Liver (tissue), 9 donors: Measurements from ENCODE around the gene CLEC1A. TPM values are rescaled to one million over a fixed set of nuclear protein-coding genes. Genes with fewer than 3 reads are reported as not detected.
A peak's percentile ranks its signal among the peaks of the same experiment; 100 is the strongest.

Source experiments
- DNase-seq: peaks from one replicate; pipeline ENCODE4 v3.0.0-alpha.2; 2017; ENCODE audit warnings: low spot score
- H3K27ac ChIP-seq, 2 donors: one replicate each; pipeline ENCODE4 v1.7.0; 2013; ENCODE audit warnings: inconsistent platforms in 2 of 2, low read length in 2 of 2, control low read depth in 1 of 2, low read depth in 1 of 2, mild to moderate bottlenecking in 1 of 2
- H3K27me3 ChIP-seq, 4 donors: one replicate each; pipeline versions ENCODE4 v1.6.1 to v1.7.0; 2013; ENCODE audit warnings: low read length in 3 of 4, inconsistent platforms in 1 of 4, mild to moderate bottlenecking in 1 of 4, moderate library complexity in 1 of 4; ENCODE audit not compliant: control insufficient read depth in 4 of 4, insufficient read depth in 4 of 4
- H3K36me3 ChIP-seq, 4 donors: one replicate each; pipeline versions ENCODE4 v1.6.1 to v1.7.0; 2013; ENCODE audit warnings: low read length in 3 of 4, mild to moderate bottlenecking in 3 of 4, low read depth in 1 of 4, moderate library complexity in 1 of 4; ENCODE audit not compliant: control insufficient read depth in 4 of 4, insufficient read depth in 3 of 4
- H3K4me1 ChIP-seq, 4 donors: one replicate each; pipeline versions ENCODE4 v1.6.1 to v1.7.0; 2013; ENCODE audit warnings: low read length in 3 of 4, mild to moderate bottlenecking in 3 of 4, moderate library complexity in 1 of 4; ENCODE audit not compliant: control insufficient read depth in 4 of 4, insufficient read depth in 4 of 4
- H3K4me3 ChIP-seq, 3 donors: one replicate each; pipeline versions ENCODE4 v1.6.1 to v1.7.0; 2013; ENCODE audit warnings: low read length in 3 of 3, control low read depth in 1 of 3, low read depth in 1 of 3, mild to moderate bottlenecking in 1 of 3
- H3K9ac ChIP-seq, 2 donors: one replicate each; pipeline ENCODE4 v1.7.0; 2013; ENCODE audit warnings: low read length in 2 of 2, mild to moderate bottlenecking in 2 of 2, moderate library complexity in 2 of 2, control low read depth in 1 of 2, low read depth in 1 of 2
- H3K9me3 ChIP-seq, 4 donors: one replicate each; pipeline versions ENCODE4 v1.6.1 to v1.7.0; 2013; ENCODE audit warnings: low read length in 3 of 4; ENCODE audit not compliant: control insufficient read depth in 4 of 4
- ATF3 ChIP-seq: IDR thresholded peaks from 2 replicates; pipeline ENCODE4 v1.6.1; 2016; ENCODE audit warnings: antibody characterized with exemption
- CTCF ChIP-seq: fragments of 150-350 bp; IDR thresholded peaks from 2 replicates; pipeline ENCODE4 v1.5.1; 2017; ENCODE audit warnings: improper control_type of control experiment, low read depth, low read length; ENCODE audit not compliant: missing input control
- EGR1 ChIP-seq, 2 donors: IDR thresholded peaks; 2 replicates each; pipeline ENCODE4 v1.6.1; 2016 to 2018; ENCODE audit warnings: antibody characterized with exemption in 2 of 2, low read depth in 2 of 2
- FOXA1 ChIP-seq: IDR thresholded peaks from 2 replicates; pipeline ENCODE4 v1.6.1; 2016; ENCODE audit warnings: antibody characterized with exemption
- FOXA2 ChIP-seq: IDR thresholded peaks from 2 replicates; pipeline ENCODE4 v1.6.1; 2016; ENCODE audit warnings: antibody characterized with exemption
- GABPA ChIP-seq, 2 donors: IDR thresholded peaks in 1 of 2; conservative IDR thresholded peaks in 1 of 2; 2 replicates each; pipeline ENCODE4 v1.6.1; 2016; ENCODE audit warnings: antibody characterized with exemption in 2 of 2, mild to moderate bottlenecking in 1 of 2, moderate library complexity in 1 of 2
- HNF4G ChIP-seq: IDR thresholded peaks from 2 replicates; pipeline ENCODE4 v1.6.1; 2016; ENCODE audit warnings: antibody characterized with exemption
- JUND ChIP-seq, 2 donors: IDR thresholded peaks; 2 replicates each; pipeline ENCODE4 v1.6.1; 2016; ENCODE audit warnings: antibody characterized with exemption in 2 of 2
- NR2F2 ChIP-seq: IDR thresholded peaks from 2 replicates; pipeline ENCODE4 v1.6.1; 2016; ENCODE audit warnings: antibody characterized with exemption
- RAD21 ChIP-seq, 2 donors: IDR thresholded peaks; 2 replicates each; pipeline ENCODE4 v1.6.1; 2016; ENCODE audit warnings: antibody characterized with exemption in 2 of 2, mild to moderate bottlenecking in 2 of 2
- RXRA ChIP-seq, 2 donors: IDR thresholded peaks; 2 replicates each; pipeline ENCODE4 v1.6.1; 2017 to 2018; ENCODE audit warnings: antibody characterized with exemption in 2 of 2, mild to moderate bottlenecking in 1 of 2
- TAF1 ChIP-seq: conservative IDR thresholded peaks from 2 replicates; pipeline ENCODE4 v1.6.1; 2016; ENCODE audit warnings: antibody characterized with exemption, mild to moderate bottlenecking
- YY1 ChIP-seq: IDR thresholded peaks from 2 replicates; pipeline ENCODE4 v1.6.1; 2016; ENCODE audit warnings: antibody characterized with exemption, mild to moderate bottlenecking
- ZBTB33 ChIP-seq: IDR thresholded peaks from 2 replicates; pipeline ENCODE4 v1.6.1; 2016; ENCODE audit warnings: antibody characterized with exemption
- WGBS: extraction: QIAGEN DNeasy Blood & Tissue Kit; methylation state at CpG from one replicate; pipeline ENCODE4 v1.1.7; 2013; 5-methylcytosine and 5-hydroxymethylcytosine counted together
- polyA plus RNA-seq, 2 donors: library from polyadenylated mRNA; stranded (reverse) in 1 of 2; unstranded in 1 of 2; fragments of 200-250 nt in 1 of 2; fragments of >200 nt in 1 of 2; fragmentation: Nextera tagmentation in 1 of 2; extraction: Ambion mirVana in 1 of 2; gene quantifications; one replicate each; pipeline versions ENCODE4 v1.2.1 to v1.2.3, GENCODE V29; 2013 to 2015
- total RNA-seq, 2 donors: library from RNA; depleted of rRNA; stranded (reverse); fragments of >200 nt; gene quantifications; one replicate each; pipeline ENCODE4 v1.2.3, GENCODE V29; 2014
- donor health status: healthy.
- donor health status: healthy.
- donor health status: healthy.
- donor health status: healthy.
- donor health status: healthy.

The CLEC1A gene
- total RNA-seq (1 to 10 TPM in 1 of 2 donors, under 1 TPM in 1; 0.09 to 2.1 TPM), polyA plus RNA-seq (1 to 10 TPM; 1.1 to 1.2 TPM)

- H3K9ac ChIP-seq = no peak within 1 kb of the TSS
- TF ChIP-seq YY1 (no peak), TAF1 (peak; percentile 80)
- WGBS = 75% methylated on average over 10 of the region's 10 CpGs
These were observed at the start of gene CLEC1A for GRCh38 chr12:10098791-10099190. Gene CLEC1A (minus strand): TSS chr12:10098985. CDS start chr12:10098922, 63 bp downstream.

GRCh38 chr12:10147714-10148403 lies 49.1 kb upstream of the CLEC1A start:
- Histone ChIP-seq H3K9me3 (peaks cover 0 to 3% (median 0%) of the 10 kb centered on the region in 4 donors), H3K36me3 (no peaks in the 10 kb centered on the region), H3K4me1 (peaks cover 0 to under 1% (median 0%) of the 10 kb centered on the region in 4 donors), H3K9ac (no peak overlapping the region), H3K27me3 (no peaks in the 10 kb centered on the region), H3K27ac (no peak overlapping the region), H3K4me3 (no peak overlapping the region)
- WGBS = 92% methylated on average over 5 of the region's 5 CpGs
- DNase-seq = no peak
- no peak for TF ChIP-seq GABPA (IDR thresholded peaks at IDR 0.05 in 1 of 2, conservative IDR thresholded peaks at IDR 0.05 in 1 of 2)
- no peak for TF ChIP-seq ZBTB33
- no peak for TF ChIP-seq HNF4G
- no peak for TF ChIP-seq JUND (IDR thresholded peaks at IDR 0.05)
- TF ChIP-seq YY1 = no peak
- no peak for TF ChIP-seq ATF3
- no peak for TF ChIP-seq FOXA2
- TF ChIP-seq NR2F2 = no peak
- no peak for TF ChIP-seq FOXA1
- no peak for TF ChIP-seq EGR1 (IDR thresholded peaks at IDR 0.05; ENCODE audit: low read depth in 2 of 2)

More at GRCh38 chr12:10098791-10099190, at the start of gene CLEC1A:
- DNase-seq = no peak
- no peaks in the 10 kb centered on the region for H3K9me3 ChIP-seq
- no peak within 1 kb of the TSS for H3K4me3 ChIP-seq
- H3K27me3 ChIP-seq = no peaks in the 10 kb centered on the region
- H3K36me3 ChIP-seq = no peaks in the 10 kb centered on the region
- H3K4me1 ChIP-seq = no peaks in the 10 kb centered on the region
- H3K27ac ChIP-seq = peak within 1 kb of the TSS; percentile 20 to 44

GRCh38 chr12:10142976-10143589 lies 44.3 kb upstream of the CLEC1A start:
- no peaks in the 10 kb centered on the region for H3K27me3 ChIP-seq
- 0% methylated on average over 1 of the region's 1 CpG for WGBS
- DNase-seq = no peak

More at GRCh38 chr12:10142976-10143589, 44.3 kb upstream of the CLEC1A start:
- peaks cover 0 to 3% (median 0%) of the 10 kb centered on the region in 4 donors for H3K9me3 ChIP-seq
- H3K9ac ChIP-seq = no peak overlapping the region
- no peak overlapping the region for H3K27ac ChIP-seq
- no peak for TF ChIP-seq GABPA (IDR thresholded peaks at IDR 0.05 in 1 of 2, conservative IDR thresholded peaks at IDR 0.05 in 1 of 2)
- no peak for TF ChIP-seq JUND (IDR thresholded peaks at IDR 0.05)
- no peak for TF ChIP-seq FOXA1
- TF ChIP-seq HNF4G = no peak
- no peak for TF ChIP-seq CTCF
- TF ChIP-seq ATF3 = no peak
- no peak for TF ChIP-seq ZBTB33
- TF ChIP-seq RXRA (IDR thresholded peaks at IDR 0.05) = no peak
- no peak for TF ChIP-seq FOXA2
- no peak for TF ChIP-seq RAD21 (IDR thresholded peaks at IDR 0.05)
- H3K4me1 ChIP-seq = no peaks in the 10 kb centered on the region
- H3K36me3 ChIP-seq = no peaks in the 10 kb centered on the region
- H3K4me3 ChIP-seq = no peak overlapping the region
